CD4-positive, alpha-beta T cell treated with Interleukin-15 for 4 hours (primary cell): ENCODE results near the gene GALM.
A peak's percentile ranks its signal among the peaks of the same experiment; 100 is the strongest.
"Not testable (repeated sequence)": the region's sequence is repeated elsewhere in the genome, so short reads cannot be mapped to it uniquely, and the experiment has no call there.

Experiments used
- DNase-seq: peaks from one replicate; pipeline ENCODE4 v3.0.0-alpha.2; 2020; ENCODE audit warnings: low spot score

The GALM gene

DNA sequence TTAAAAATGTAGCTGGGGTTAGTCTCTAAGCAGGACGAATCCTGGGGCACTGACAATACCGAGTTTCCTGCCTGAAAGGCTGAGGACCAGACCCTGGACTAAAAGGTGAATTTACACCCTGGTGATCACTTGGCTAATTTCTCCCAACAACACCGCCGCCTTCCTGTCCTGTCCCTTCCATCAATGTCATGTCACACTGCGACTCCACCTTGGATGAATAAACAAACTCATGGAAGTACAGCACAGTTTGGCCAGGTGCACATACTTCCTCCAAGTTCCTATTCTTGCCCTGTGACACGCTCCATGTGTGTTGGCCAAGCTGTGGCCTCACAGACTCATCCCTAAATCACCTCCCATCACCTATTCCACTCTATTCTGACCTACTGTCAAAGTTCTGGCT lies 15.9 kb upstream of the GALM start:
- DNase-seq, result no peak

DNA sequence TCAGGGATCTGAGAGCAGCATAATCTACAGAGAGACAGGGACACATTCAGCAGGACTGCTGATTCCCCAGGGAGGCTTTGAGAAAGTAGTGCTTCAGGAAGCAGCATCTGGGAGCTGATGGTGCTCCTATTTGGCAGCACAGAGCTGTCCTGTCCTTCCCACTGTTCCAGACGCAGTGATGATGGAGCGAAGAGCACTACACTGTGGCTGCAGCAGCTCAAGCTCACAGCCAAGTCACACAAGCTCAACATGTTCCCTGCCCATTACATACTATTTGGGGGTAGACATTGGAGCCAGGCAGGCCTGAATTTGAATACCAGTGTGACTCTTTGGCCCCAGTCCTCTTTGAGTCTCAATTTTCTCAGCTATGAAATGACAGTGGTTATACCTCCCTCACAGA lies 15.2 kb upstream of the GALM start:
- DNase-seq, result no peak

DNA sequence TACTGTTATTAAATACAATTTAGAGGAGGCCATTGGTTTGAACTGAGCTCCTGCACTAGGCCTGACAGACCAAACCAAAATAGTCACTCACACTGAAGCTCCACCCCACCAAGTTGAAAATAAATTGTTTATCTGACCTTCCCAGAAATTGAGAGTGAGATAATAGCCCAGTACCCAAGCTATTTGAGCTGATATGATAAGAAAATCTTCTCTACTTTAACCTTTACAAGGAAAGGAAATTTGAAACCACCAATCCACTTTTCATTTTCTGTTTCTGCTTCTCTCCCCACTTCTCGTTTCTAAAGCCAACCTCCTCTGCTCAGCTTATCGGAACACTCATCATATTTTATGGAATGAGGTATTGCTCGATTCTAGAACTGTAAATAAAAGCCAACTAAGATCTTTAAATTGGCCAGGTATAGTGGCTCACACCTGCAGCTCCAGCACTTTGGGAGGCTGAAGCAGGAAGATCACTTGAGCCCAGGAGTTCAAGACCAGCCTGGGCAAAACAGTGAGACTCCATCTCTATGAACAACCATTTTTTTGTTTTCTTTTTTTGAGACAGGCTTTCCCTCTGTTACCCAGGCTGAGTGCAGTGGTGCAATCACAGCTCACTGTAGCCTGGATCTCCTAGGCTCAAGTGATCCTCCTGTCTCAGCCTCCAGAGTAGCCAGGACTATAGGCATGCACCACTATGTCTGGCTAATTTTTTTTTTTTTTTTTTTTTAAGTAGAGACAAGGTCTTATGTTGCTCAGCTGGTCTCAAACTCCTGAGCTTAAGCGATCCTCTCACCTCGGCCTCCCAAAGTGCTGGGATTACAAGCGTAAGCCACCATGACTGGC lies 13.3 kb upstream of the GALM start:
- peak; percentile 33 for DNase-seq

DNA sequence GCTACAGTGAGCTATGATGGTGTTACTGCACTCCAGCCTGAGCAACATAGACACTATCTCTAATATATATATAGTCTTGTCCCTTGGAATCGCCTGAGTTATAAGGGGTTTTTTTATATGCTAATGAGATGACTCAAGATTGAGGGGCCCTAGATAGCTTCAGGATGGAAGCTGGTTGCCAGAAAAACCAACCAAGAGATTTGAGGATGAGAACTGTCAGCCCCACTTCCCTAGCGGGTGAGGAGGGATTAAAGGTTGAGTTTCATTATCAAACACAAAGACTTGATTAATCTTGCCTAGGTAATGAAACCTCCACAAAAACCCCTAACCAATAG lies 12.6 kb upstream of the GALM start:
- no peak for DNase-seq

DNA sequence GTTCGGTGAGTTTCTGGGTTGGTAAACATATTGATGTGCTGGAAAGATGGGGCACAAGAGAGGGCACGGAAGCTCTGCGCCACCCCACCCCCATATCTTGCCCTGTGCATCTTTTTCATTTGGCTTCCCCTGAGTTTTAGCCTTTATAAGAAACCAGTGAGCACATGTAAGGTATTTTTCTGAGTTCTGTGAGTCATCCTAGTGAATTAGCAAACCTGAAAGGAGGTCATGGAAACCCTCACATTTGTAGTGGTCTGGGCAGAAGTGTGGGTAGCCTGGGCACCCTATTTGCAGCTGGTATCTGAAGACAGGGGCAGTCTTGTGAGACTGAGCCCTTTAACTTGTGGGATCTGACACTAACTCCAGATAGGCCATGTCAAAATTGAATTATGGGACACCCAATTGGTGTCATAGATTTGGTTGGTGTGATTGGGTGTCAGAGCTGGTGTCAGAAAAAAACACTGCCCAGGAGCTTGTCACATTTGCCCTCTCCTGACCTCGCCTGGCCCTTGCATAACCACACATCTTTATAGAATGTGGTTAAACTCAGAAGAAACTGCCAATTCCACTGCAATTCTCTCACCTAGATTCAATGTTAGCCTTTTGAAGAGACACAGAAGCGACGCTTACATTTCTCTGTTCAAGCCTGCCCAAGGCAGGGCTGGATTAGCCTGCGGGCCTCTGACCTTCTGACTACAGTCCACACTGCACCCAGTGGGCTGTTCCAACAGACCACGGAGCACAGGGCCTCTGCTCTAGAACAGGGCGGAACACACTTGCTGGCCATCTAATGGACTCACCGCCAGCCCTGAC lies 12.0 kb upstream of the GALM start:
- DNase-seq, result peak; percentile 76

DNA sequence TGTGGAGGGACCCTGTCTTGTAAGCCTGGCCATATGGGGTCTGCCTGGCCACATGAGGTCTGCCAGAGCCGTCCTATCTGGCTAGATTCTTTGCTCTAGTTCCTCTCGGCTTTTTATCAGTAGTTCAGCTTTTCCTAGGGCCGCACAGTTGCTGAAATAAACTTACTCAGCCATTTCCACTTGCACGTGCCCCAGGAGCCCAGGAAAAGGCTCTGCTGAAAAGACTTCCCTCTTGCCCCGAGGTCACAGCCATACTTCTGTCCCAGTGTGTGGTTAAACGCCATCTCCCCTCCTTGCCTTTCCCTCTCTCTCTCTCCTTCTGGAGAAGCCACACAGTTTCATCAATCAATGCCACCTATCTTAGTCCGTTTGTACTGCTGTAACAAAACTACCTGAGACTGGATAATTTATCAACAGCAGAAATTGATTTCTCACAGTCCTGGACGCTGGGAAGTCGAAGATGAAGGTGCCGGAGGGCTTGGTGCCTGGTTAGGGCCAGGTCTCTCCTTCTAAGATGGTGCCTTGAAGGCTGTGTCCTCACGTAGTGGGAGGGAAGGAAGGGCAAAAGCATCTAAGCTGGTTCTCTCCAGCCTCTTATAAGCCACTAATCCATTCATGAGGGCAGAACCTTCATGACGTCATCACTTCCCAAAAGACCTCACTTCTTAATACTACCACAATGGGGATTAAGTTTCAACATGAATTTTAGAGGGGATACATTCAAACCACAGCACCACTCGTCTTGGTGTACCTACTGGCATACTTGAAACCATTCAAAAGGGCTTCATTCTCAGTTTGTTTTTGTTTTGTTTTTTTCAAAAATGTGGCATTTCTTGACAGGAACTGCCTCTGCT lies 11.2 kb upstream of the GALM start:
- no peak for DNase-seq

DNA sequence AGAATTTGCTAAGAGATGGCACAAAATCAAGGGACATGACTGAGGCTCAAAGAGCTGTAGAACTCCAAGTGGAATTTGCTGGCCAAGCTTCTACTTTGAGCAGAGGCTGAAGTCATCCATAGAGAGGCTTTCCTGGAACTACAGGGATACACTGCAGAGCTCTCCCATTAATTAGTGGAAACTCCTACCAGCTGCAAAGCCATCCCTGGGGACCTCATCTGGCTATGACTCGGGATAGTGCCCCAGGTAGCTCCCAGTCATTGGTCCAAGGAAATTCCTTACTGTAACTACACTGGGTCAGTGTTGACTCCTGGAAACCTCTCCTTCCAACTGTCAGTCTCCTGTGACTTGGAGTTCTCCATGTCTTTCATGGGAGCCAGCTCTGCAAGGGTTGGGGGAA lies 10.5 kb upstream of the GALM start:
- no peak for DNase-seq

DNA sequence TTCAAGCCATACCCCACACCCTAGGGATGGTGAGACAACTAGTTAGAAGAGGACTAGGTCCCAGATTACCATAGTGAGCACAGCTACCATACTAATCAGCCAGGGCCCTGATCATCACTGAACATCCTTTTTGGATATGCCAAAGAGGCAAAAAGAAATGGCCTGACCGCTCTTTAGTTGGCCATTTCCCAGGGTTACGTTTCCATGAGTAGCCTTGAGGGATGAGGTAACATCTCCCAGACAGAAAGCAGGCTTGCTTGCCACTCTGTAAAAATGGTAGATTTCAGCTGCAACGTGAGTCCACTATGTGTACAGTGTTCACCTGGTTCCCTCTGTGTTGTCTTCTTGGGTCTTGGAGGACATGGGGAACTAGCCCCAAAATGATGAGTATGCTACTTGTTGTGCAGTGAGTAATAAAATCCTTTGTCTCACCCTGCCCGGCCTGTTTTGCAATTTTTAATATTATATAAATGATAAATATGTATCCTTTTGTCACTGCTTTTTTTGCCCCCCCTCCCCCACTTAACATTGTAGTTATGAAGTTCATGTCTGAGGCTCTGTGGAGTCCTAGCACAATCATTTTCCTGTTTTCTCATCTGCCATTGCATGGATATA lies 8.9 kb upstream of the GALM start:
- DNase-seq, result no peak

DNA sequence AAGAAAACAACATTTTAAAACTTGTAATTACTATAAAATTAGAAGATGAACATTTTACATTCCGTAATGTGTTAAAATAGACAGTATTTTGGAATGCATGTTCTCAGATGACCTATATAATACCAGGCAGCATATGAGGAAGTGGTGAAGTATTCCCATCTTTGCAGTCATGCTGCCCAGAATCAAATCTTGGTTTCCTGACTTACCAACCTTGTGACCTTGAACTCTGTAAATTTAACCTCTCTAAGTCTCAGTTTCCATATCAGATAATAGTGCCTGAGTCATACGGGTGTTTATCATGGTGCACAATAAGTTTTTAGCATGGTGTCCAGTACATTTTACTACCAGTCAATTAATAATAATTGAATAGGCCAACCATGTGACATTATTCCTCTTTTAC lies 7.3 kb upstream of the GALM start:
- no peak for DNase-seq

DNA sequence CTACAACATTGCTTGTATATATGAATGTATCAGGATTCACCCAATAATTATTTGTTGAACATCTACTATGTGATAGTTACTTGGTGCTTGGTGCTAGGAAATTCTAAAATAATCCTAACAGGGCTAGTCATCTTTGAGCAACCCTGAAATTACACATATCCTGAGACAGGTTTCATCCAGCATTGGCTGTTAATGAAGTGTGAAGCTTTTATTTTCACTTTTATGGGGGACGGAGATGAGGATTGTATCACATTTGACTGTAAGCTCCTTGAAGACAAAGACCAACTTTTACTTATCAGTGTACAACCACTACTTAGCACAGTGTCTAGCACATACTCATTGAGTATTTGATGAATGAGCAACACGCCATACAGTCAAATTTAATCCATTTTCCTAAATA lies 6.8 kb upstream of the GALM start:
- no peak for DNase-seq

DNA sequence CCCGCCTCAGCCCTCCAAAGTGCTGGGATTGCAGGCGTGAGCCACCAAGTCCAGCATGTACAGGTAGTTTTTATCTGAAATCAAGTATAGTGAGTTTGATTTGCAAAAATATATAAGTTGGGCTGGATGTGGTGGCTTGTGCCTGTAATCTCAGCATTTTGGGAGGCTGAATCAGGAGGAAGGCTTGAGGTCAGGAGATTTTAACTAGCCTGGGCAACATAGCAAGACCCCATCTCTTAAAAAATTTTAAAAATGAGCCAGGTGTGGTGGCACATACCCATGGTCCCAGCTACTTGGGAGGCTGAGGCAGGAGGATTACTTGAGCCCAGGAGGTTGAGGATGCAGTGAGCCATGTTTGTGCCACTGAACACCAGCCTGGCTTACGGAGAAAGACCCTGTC lies 5.6 kb upstream of the GALM start:
- no peak for DNase-seq

DNA sequence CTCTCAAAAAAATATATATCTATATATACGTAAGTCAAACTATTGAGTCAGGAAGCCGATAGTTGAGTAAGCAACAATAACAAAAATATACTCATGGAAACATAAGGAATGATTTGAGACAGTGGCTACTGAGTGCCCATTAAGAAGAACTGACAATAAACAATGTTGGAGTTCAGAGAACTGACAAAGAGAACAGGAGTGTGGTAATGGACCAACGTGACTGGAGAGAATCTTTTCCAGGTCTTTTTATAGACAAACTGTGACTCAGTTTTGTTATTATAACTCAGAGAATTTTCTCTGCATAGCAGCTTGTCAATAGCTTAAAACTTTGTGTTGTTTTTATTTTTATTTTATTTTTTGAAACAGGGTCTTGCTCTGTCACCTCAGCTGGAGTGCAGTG lies 4.6 kb upstream of the GALM start:
- DNase-seq, result no peak

DNA sequence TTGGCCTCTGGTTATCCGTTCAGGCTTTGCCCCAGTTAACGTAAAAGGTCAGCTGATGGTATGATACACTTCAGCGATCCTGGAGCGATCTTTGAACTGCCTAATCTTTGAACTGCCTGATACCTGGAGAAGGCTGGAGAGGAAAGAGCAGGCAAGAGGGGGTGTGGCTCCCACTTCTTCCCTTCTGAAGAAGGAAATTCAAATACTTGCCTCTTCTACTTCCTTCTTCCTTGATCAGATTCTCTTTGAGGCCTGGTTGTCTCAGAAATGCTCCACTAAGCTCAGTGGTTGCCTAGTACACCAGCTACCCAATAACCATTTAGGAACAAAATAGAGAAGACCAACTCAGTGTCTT lies 619 bp downstream of the GALM start:
- DNase-seq, result no peak

DNA sequence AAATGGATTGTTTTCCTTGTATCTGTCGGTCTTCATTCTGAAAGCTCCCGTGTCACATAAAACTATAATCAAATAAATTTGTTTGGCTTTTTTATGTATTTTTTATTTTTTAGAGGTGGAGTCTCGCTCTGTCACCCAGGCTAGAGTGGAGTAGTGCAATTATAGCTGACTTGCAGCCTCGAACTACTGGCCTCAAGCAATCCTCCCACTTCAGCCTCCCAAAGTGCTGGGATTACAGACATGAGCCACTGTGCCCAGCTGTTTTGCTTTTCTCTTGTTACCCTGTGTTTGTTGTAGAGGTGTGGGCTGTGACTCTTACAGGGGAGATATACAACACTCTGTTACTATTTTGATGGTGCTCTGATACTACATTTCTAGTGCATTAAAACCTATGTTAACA lies 2.2 kb downstream of the GALM start:
- no peak for DNase-seq

DNA sequence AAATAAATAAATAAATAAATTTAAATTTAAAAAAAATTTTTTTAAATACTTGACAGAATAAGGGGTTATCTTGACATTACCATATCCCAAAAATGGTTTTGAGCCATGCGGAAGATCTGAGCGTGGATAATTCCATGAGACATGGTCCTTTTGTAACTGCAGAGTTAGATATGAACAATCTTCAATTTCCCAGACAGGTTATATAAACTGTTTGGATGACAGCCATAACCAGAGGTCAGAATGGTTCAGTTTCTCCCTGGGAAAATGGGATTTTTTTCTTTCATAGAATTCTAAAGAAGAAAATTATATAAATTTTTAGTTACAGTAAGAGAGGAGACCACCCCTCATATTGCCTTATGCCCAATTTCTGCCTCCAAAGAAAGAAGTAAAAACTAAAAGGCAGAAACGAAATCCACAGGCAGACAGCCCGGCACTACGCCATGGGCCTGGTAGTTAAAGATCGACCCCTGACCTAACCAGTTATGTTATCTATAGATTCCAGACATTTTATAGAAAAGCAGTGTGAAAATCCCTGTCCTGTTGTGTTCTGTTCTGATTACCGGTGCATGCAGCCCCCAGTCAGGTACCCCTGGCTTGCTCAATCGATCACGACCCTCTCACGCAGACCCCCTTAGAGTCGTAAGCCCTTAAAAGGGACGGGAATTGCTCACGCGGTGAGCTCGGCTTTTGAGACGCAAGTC lies 3.0 kb downstream of the GALM start:
- no peak for DNase-seq

DNA sequence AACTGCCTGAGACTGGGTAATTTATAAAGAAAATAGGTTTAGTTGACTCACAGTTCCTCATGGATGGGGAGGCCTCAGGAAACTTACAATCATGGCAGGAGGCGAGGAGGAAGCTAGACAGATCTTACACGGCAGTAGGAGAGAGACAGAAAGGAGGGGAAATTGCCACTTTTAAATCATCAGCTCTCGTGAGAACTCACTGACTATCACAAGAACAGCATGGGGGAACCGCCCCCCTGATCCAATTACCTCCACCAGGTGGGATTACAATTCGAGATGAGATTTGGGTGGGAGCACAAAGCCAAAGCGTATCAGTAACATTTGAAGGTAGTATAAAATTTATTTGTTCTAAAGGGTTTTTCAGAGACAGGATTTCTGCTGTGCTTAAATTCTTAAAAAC lies 5.4 kb downstream of the GALM start:
- no peak for DNase-seq

DNA sequence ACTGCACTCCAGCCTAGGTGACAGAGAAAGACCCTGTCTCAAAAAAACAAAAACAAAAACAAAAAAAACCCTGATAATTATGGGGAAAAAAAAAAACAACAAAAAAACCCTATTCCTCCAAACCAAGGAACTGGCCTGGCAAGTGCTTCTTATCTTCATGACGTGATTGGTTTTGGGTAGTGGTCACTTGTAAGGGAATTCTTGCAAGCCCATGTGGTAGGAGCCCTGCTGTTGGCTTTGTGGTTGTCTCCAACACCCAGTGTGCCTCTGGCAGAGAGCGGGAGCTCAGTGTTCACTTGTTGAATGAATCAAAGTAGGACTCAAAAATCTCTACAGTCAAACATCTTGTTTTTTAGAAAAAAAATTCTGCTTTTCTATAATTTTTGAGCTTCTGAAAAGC lies 6.0 kb downstream of the GALM start:
- DNase-seq, result no peak

DNA sequence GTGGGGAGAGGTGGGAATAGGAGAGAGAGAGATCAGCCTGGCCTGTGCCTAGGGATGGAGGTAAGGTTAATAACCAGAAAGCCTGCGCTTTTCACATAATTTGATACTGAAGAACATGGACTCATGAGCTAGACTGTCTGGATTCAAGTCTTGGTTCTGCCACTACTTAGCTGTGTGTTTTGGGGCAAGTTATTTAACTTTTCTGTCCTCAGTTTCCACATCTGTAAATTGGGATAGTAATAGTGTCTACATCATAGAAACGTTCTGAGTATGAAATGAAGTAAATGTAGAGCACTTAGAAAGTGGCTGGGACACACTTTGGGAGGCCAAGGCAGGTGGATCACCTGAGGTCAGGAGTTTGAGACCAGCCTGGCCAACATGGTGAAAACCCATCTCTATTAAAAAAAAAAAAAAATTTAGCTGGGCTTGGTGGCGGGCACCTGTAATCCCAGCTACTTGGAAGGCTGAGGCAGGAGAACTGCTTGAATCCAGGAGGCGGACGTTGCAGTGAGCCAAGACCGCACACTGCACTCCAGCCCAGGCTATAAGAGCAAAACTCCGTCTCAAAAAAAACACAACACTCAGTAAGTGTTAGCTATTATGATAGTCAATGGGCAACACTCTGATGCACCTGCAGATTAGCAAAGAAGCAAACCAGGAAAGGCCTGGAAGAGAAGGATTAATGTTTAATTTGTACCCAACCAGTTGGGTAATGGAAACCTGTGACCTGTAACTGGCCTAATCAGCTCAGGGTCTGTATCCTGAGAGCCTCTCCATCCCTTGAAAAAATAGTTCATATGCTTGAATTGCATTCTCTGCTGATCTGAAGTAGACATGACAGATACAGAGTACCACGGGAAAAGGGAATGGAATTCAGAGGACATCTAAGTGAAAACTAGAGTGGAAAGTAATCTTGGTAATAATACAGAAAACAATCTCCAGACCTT lies 6.8 kb downstream of the GALM start:
- no peak for DNase-seq

DNA sequence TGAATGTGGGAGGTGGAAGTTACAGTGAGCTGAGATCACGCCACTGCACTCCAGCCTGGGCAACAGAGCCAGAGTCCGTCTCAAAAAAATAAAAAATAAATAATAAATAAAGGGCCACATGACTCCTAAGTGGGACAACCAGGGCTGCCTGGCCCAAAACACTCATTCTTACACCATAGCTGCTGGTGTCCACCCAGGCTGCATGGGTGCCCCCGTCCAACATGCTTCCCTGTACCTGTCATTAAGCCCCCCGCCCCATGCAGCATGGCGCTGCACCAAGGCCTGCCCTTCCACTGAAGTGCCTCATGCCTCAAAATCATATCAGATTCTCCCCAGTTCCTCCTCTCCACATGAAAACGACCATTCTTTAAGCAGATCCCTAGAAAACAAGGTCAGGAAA lies 10.8 kb downstream of the GALM start:
- DNase-seq, result no peak

DNA sequence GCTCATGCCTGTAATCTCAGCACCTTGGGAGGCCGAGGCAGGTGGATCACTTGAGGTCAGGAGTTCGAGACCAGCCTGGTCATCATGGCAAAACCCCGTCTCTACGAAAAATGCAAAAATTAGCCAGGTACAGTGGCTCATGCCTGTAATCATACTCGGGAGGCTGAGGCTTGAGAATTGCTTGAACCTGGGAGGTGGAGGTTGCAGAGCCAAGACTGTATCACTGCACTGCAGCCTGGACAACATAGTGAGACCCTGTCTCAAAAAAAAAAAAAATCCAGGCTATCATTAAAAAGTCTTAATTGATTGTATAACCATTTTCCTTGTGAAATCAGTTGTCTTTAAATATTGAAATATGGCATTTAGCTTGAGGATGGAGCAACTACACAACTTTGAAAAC lies 15.0 kb downstream of the GALM start:
- not testable (repeated sequence) for DNase-seq
